ENCODE results near the gene CARS1.
"Not testable (repeated sequence)": the region's sequence is repeated elsewhere in the genome, so short reads cannot be mapped to it uniquely, and the experiment has no call there.

The CARS1 gene

DNA sequence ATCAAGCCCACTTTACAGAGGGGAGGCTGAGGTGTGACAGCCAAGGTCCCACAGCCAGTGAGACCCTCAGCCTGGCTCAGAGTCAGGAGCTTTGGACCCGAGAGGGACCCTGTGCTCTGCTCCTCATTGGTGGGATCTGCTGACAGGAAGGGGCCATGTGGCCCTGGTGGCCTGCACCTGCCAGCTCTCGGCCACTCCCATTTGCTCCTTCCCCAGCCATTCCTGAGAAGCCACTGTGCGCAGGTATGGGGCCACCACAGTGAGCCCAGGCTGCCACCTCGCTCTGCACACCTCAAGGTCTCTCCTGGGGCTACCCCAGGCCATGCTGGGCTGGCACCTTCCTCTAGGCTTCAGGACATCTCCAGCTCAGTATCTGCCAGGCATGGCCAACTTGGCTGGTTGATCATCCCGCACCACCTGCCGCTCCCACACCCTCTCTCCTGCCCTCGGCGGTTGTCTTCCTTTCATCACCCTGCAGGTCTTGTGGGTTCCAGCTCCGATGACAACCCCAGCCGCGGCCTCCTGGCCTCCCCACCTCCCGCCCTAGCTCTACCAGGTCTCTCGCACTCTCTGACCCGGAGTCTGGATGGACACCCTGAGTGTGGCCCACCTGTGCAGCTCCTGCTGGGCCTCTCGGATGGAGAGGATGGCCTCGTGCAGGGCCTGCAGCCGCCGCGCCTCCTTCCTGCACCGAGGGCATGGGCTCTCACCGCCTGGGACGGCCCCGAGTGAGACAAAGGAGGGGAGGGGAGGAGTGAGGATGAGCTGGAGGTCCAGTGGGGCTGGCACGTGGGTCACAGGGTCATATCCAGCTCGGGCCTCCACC is 32.2 kb upstream of the CARS1 start:
- no peak for DNase-seq (ENCODE audit: low read depth)

GRCh38 chr11:3088806-3089205 is 31.6 kb upstream of the CARS1 start:
- DNase-seq (ENCODE audit: low read depth): no peak

DNA sequence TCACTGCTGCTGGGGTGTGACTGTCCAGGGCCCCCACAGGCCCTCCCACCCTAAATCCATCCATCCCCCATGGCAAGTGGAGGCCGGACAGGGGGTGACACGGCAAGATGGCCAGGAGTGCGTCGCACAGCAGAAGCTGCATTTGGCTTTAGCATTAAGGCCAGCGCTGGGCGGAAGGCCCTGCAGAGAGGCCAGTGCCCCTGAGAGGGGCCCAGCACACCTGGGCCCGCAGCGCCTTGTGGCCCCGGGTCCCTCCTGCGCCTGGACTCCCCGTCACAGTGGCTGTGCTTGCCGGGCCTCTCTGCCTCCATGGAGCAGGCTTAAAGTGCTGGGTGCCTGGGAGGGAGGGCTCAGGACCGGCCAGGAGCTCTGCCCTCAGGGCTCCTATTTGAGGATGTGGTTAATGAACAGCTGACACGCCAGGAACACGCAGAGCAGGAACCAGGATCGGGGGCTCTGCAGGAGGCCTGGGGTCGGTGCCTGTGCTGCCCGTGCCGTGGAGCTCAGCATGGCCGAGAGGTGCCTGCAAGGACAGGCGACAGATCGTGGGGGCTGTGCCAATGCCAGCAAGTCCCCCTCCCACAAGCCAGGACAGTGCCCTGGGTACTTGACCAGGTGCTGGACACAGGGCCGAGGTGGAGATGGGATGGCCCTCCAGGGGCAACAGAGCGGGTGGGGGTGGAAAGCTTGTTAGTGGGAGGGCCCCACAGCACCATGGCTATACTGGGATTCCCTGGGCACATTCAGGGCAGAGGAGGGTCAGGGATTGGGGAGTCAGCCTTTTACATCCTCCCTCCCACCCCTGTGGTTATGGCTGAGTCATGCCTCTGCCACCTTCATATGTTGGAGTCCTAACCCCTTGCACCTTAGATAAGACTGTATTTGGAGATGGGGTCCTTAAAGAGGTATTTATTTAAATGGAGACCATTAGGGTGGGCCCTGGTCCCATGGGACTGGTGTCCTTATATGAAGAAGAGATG is 30.9 kb upstream of the CARS1 start:
- no peak for DNase-seq (ENCODE audit: low read depth)

DNA sequence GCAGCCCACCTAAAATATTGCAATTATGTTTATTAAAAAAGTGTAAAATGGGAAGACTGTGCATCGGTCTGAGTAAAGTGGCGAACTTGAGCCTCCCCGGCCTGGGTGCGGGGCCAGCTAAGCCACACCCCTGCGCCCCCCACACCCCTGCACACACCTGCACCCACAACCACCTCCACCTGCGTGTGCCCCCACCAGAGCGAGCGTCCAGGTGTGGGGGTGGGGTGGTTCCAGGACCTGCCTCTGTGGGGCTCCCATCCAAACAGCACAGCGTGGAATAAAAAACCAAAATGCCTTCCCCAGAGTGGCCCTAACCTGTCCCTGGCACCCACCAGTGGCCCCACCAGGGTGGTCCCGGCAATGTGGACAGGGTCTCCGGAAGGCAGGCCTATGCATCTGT is 30.1 kb upstream of the CARS1 start:
- DNase-seq (ENCODE audit: low read depth): no peak

DNA sequence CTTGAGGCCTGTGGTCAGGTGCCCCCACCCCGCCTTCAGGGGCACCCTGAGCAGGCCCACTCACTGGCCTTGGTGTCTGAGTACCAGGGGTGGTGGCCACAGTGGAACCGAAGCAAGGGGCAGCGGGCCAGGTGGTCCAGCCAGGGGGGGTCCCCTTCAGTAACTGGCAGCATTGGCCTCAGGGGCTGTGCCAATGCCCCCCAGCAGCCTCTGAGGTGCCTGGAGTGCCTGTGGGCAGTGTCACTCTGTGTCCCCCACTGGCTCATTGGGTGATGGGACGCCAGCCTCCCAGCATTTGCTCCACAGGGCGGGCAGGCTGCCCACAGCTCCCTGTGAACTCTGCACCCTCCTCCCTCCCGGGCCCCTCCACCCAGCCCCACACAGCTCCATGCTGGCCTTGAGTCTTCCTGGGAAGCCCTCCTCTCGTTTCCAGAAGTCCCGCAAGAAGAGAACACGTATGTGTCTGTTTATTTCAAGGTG is 29.5 kb upstream of the CARS1 start:
- DNase-seq (ENCODE audit: low read depth): no peak

GRCh38 chr11:3086114-3086513 is 28.9 kb upstream of the CARS1 start:
- no peak for DNase-seq (ENCODE audit: low read depth)

DNA sequence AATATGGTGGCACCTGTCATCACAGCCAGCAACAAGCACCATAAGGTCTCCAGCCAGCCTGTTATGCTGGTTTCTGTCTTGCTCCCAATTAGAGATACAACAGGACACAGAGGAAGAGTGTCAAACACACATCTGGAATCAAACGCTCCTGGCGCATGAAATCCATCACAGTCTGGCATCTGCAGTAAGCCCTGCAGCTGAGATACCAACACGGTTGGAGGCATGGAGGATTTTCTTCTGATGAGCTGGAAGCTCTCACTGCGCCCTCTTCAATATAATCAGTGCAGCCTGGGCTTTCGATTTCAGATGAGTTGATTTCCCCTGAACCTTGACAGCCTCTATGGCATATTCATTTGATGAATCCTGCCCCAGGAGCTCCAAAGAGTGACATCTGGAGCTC is 27.8 kb upstream of the CARS1 start:
- DNase-seq (ENCODE audit: low read depth): no peak

- DNase-seq (ENCODE audit: low read depth): no peak
Measured at GRCh38 chr11:3083321-3083720, 26.1 kb upstream of the CARS1 start.

DNA sequence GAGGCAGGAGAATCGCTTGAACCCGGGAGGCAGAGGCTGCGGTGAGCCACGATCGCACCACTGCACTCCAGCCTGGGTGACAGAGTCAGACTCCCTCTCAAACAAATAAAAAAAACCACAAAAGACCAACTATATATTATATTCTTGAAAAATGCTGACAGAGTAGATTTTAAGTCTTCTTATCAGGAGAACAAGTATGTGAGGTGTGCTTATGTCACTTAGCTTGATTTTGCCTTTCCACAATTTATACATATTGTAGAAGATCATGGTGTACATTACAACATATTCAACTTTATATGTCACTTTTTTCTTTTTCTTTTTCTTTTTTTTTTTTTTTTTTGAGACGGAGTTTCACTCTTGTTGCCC is 24.1 kb upstream of the CARS1 start:
- no peak for DNase-seq (ENCODE audit: low read depth)

GRCh38 chr11:3080733-3081385 is 23.6 kb upstream of the CARS1 start:
- no peak for DNase-seq (ENCODE audit: low read depth)

DNA sequence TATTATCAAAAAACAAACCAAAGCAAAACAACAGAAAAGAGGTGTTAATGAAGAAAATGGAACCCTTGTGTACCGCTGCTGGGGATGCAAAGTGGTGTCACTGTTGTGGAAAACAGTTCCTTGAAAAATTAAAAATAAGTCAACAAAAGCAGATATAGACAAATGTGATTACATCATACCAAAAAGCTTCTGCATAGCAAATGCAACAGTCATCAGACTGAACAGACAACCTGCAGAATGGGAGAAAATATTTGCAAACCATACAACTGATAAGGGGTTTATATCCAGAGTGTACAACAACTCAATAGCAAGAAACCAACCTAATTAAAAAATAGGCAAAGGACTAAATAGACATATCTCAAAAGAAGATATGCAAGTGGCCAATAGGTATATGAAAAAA is 22.9 kb upstream of the CARS1 start:
- no peak for DNase-seq (ENCODE audit: low read depth)

DNA sequence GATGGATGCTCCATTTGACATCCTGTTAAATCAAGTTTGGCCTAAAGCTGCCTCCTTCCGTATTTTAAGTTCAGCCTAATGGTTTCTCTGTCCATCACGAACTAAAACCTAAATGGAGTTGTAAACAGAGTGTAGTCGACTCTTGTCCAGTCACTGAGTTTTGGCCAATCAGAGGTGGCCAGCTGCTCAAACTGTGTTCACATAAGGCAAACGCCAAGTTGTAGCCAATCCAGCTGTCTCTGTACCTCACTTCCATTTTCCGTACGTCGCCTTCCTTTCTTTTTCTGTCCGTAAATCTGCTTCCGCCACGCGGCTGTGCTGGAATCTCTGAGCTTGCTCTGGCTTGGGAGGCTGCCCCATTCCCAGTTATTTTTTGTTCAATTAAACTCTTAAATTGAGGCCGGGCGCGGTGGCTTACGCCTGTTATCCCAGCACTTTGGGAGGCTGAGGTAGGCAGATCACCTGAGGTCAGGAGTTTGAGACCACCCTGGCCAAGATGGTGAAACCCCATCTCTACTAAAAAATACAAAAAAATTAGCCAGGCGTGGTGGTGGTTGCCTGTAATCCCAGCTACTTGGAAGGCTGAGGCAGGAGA is 20.7 kb upstream of the CARS1 start:
- no peak for DNase-seq (ENCODE audit: low read depth)

DNA sequence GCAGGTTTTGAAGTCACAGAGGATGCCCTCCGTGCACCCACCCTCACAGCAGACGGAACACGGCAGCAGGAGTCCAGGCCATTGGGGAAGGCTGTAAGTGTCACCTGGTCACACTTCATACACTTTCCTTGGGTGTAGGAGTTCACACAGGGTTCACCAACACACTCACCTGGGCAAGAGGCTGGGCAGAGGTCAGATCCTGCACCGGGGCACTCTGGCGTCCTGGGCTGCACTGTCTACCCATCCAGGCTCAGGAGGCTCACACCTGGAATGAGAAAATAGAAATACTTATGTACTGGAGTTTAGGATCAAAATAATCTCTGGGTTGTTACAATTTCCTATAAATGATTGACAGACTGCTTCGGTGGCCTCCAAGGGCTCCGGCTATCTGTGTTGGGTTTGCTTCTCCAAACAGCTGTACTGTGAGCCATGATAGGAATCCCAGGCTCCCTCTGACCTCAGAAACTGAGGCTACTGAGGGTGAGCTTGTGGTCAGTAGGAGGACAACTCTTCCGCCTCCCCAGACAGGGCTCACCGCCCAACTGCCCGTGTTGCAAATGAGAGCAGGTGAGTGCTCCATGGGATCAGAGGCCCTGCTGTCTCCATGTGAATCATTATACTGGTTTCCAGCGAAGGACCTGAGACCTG is 20.1 kb upstream of the CARS1 start:
- no peak for DNase-seq (ENCODE audit: low read depth)

DNA sequence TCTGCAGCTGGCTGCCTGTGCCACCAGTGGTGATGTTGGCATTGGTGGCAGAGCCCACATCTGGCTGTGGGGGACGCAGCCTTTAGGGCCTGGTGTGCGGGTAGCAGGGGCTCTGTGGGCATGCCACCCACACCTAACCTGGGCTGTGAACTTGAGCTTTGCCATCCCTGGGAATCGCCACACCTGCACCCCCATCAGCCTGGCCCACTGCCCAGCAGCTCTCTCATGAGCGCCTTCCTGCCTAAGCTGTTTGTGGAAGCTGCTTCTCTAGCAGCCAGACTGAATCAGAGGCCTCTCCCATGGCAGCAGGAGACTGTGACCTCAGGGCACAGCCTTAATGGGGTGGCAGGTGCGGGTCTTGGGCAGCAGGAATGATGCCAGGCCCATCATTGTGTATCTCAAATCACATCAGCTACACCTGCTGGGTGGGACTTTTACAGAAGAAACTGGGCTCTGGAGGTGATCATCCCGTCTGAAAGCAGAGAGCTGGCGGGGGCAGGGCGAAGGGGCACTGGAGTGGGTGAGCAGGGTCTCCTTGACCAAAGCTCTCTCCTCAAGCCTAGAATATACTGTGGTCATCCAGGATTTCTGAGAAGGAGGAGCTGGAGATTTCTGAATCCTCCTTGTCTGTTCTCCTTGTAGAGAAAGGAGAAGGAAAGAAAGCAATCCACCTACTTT is 17.8 kb upstream of the CARS1 start:
- no peak for DNase-seq (ENCODE audit: low read depth)

GRCh38 chr11:3073029-3073435 is 15.8 kb upstream of the CARS1 start:
- DNase-seq (ENCODE audit: low read depth): peak; percentile 31

DNA sequence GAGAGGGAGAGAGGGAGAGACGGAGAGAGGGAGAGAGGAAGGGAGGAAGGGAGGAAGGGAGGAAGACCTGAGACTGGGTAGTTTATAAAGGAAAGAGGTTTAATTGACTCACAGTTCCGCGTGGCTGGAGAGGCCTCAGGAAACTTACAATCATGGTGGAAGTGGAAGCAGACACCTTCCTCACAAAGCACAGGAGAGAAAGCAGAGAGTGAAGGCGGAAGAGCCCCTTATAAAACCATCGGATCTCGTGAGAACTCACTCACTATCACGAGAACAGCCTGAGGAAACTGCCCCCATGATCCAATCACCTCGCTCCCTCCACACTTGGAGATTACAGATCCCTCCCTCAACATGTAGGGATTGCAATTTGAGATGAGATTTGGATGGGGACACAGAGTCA is 12.2 kb upstream of the CARS1 start:
- no peak for DNase-seq (ENCODE audit: low read depth)

GRCh38 chr11:3066308-3066707 is 9.1 kb upstream of the CARS1 start:
- DNase-seq (ENCODE audit: low read depth): not testable (repeated sequence)

DNA sequence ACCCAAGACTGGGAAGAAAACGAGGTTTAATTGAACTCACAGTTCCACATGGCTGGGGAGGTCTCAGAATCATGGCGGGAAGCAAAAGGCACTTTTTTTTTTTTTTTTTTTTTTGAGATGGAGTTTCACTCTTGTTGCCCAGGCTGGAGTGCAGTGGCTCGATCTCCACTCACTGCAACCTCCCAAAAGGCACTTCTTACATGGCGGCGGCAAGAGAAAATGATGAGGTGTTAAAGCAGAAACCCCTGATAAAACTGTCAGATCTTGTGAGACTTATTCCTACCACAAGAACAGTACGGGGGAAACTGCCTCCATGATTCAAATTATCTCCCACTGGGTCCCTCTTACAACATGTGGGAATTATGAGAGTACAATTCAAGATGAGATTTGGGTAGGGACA is 7.5 kb upstream of the CARS1 start:
- not testable (repeated sequence) for DNase-seq (ENCODE audit: low read depth)

DNA sequence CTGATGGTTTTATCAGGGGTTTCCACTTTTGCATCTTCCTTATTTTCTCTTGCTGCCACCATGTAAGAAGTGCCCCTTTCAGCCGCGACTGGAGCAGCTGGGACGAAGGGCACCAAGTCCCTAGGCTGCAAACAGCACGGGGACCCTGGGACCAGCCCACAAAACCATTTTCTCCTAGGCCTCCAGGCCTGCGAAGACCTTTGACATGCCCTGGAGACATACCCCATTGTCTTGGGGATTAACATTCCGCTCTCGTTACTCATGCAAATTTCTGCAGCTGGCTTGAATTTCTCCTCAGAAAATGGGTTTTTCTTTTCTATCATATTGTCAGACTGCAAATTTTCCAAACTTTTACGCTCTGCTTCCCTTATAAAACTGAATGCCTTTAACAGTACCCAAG is 6.7 kb upstream of the CARS1 start:
- peak; percentile 11 for DNase-seq (ENCODE audit: low read depth)

- not testable (repeated sequence) for DNase-seq (ENCODE audit: low read depth)
Measured at GRCh38 chr11:3063432-3063831, 6.2 kb upstream of the CARS1 start.

- DNase-seq (ENCODE audit: low read depth): no peak
Measured at GRCh38 chr11:3060436-3061025, 3.3 kb upstream of the CARS1 start.
